CD4-positive, alpha-beta T cell treated with Interleukin-17A for 4 hours (primary cell): ENCODE data around the gene CPNE7.

Experiments used
- DNase-seq: peaks from one replicate; pipeline ENCODE4 v3.0.0-alpha.2; 2020; ENCODE audit warnings: mixed read lengths

The CPNE7 gene

GRCh38 chr16:89575247-89576152 lies at the start of gene CPNE7:
CPNE7 (plus strand) TSS chr16:89575758; CDS start chr16:89575898, 140 bp downstream.
- peak; percentile 23 for DNase-seq

- no peak for DNase-seq
These were observed 46.5 kb upstream of the CPNE7 start for GRCh38 chr16:89529097-89529496.

- no peak for DNase-seq
These were observed 44.9 kb upstream of the CPNE7 start for GRCh38 chr16:89530401-89531381.

- no peak for DNase-seq
These were observed 43.6 kb upstream of the CPNE7 start for GRCh38 chr16:89531821-89532526.

- DNase-seq, result peak; percentile 69
These were observed 41.3 kb upstream of the CPNE7 start for GRCh38 chr16:89534252-89534756.

- DNase-seq, result no peak
These were observed 39.2 kb upstream of the CPNE7 start for GRCh38 chr16:89536371-89536770.

- DNase-seq, result no peak
These were observed 38.5 kb upstream of the CPNE7 start for GRCh38 chr16:89536886-89537548.

GRCh38 chr16:89537549-89537925 lies 38.0 kb upstream of the CPNE7 start:
- no peak for DNase-seq

GRCh38 chr16:89538286-89538685 lies 37.3 kb upstream of the CPNE7 start:
- no peak for DNase-seq

- DNase-seq, result no peak
These were observed 35.0 kb upstream of the CPNE7 start for GRCh38 chr16:89540557-89540956.

- DNase-seq, result no peak
These were observed 33.8 kb upstream of the CPNE7 start for GRCh38 chr16:89541792-89542191.

- no peak for DNase-seq
These were observed 31.4 kb upstream of the CPNE7 start for GRCh38 chr16:89544113-89544512.

GRCh38 chr16:89544713-89545043 lies 30.9 kb upstream of the CPNE7 start:
- no peak for DNase-seq

- DNase-seq, result no peak
These were observed 30.3 kb upstream of the CPNE7 start for GRCh38 chr16:89545044-89545830.

GRCh38 chr16:89545831-89546574 lies 29.6 kb upstream of the CPNE7 start:
- no peak for DNase-seq

GRCh38 chr16:89546781-89547180 lies 28.8 kb upstream of the CPNE7 start:
- DNase-seq, result no peak

- no peak for DNase-seq
These were observed 28.3 kb upstream of the CPNE7 start for GRCh38 chr16:89547291-89547690.

GRCh38 chr16:89547860-89548259 lies 27.7 kb upstream of the CPNE7 start:
- DNase-seq, result no peak

GRCh38 chr16:89548344-89549006 lies 27.1 kb upstream of the CPNE7 start:
- DNase-seq, result no peak
